ENCODE data around the gene MROH8.

DNA sequence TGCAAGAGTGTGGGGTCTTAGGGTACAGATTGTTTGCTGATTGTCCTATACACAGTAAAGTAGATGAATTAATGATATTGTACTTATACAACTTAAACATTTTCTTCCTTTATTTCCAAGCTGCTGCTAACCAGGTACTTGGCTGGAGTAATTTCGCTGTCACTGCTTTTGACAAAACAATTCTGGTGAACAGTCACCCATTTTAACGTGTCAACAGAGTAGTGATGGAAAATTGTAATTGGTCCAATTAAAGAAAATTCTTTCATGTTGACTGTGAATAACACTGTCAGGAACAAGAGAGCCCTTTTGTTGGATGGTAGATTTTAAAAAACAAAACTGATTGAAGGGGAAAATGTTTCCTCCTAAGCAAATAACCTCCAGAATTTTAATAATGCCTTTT lies 26.4 kb upstream of the MROH8 start:
- TF ChIP-seq CTCF (IDR thresholded peaks at IDR 0.05; ENCODE audit: insufficient read depth, low read length) (no peak), SPI1 (IDR thresholded peaks at IDR 0.05; ENCODE audit: borderline replicate concordance, low read depth) (no peak)

All from HL-60 (cell line).